Measurements from ENCODE around the gene MYO10. TPM values are rescaled to one million over a fixed set of nuclear protein-coding genes. Genes with fewer than 3 reads are reported as not detected.

MYO10 gene
- total RNA-seq, 2 experiments from 2014 or later: 0.03 to 1.7 TPM

GRCh38 chr5:16812911-16813310, 123.2 kb downstream of the MYO10 start:
- BruUV-seq (replicated peaks): no TSS peak
- Histone ChIP-seq H3K36me3 (ENCODE audit: insufficient read depth, low read length) (no peaks in the 10 kb centered on the region), H3K9me3 (ENCODE audit: low read length) (no peaks in the 10 kb centered on the region), H3K4me1 (ENCODE audit: insufficient read depth, low read length, poor library complexity, severe bottlenecking) (no peaks in the 10 kb centered on the region), H4K20me1 (ENCODE audit: insufficient read depth, low read length) (no peaks in the 10 kb centered on the region), H3K27ac (ENCODE audit: low read depth, low read length, poor library complexity, severe bottlenecking) (no peak overlapping the region), H3K79me2 (ENCODE audit: insufficient read depth, low read depth, low read length) (no peaks in the 10 kb centered on the region), H3K4me2 (ENCODE audit: low read length) (no peak overlapping the region), H3K9me2 (ENCODE audit: insufficient read depth, low read length) (no peaks in the 10 kb centered on the region), H3K4me3 (ENCODE audit: low read depth, low read length, poor library complexity, severe bottlenecking) (no peak overlapping the region), H2AFZ (ENCODE audit: low read length) (no peak overlapping the region)
- TF ChIP-seq EZH2phosphoT487 (IDR thresholded peaks at IDR 0.05; ENCODE audit: borderline replicate concordance, low read depth, low read length): no peak
- TF ChIP-seq, protein P1, sequence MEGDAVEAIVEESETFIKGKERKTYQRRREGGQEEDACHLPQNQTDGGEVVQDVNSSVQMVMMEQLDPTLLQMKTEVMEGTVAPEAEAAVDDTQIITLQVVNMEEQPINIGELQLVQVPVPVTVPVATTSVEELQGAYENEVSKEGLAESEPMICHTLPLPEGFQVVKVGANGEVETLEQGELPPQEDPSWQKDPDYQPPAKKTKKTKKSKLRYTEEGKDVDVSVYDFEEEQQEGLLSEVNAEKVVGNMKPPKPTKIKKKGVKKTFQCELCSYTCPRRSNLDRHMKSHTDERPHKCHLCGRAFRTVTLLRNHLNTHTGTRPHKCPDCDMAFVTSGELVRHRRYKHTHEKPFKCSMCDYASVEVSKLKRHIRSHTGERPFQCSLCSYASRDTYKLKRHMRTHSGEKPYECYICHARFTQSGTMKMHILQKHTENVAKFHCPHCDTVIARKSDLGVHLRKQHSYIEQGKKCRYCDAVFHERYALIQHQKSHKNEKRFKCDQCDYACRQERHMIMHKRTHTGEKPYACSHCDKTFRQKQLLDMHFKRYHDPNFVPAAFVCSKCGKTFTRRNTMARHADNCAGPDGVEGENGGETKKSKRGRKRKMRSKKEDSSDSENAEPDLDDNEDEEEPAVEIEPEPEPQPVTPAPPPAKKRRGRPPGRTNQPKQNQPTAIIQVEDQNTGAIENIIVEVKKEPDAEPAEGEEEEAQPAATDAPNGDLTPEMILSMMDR (conservative IDR thresholded peaks at IDR 0.05; ENCODE audit: low read length): no peak
- intact Hi-C loops (cut with micrococcal nuclease; ENCODE audit: unreplicated experiment): no loop called here
- CTCF ChIA-PET (ENCODE audit: unreplicated experiment): no interaction called here
- DNase-seq (ENCODE audit: low spot score): no peak
- POLR2A ChIA-PET: no interaction called here

DNA sequence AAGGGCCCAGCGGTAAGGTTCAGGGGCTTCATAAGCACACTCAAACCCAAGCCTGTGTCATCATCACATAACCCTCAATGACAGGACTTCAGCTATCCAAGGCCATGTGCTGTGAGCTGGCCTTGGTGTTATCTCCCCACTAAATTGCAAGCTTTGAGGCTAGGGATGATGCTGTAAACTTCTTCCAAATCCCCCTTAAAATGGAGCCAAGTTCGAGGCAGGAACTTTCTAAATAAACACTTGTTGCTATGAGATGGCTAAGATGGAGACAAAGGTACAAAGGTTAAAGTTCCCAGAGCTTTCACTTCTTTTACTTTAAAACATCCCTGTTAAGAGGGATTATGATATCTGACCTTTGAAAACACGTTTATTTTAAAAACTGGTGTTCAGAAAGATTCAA, 123.6 kb downstream of the MYO10 start:
- H3K4me2 ChIP-seq (ENCODE audit: low read length): no peak overlapping the region
- ChIA-PET POLR2A (no interaction called here), CTCF (ENCODE audit: unreplicated experiment) (no interaction called here)
- TF ChIP-seq EZH2phosphoT487 (IDR thresholded peaks at IDR 0.05; ENCODE audit: borderline replicate concordance, low read depth, low read length): no peak
- TF ChIP-seq, protein P1 (conservative IDR thresholded peaks at IDR 0.05; ENCODE audit: low read length): no peak
- no peaks in the 10 kb centered on the region for H3K9me3 ChIP-seq (ENCODE audit: low read length)
- no peak overlapping the region for H3K4me3 ChIP-seq (ENCODE audit: low read depth, low read length, poor library complexity, severe bottlenecking)
- intact Hi-C loops (cut with micrococcal nuclease; ENCODE audit: unreplicated experiment): no loop called here
- H3K79me2 ChIP-seq (ENCODE audit: insufficient read depth, low read depth, low read length): no peaks in the 10 kb centered on the region
- BruUV-seq (replicated peaks): no TSS peak
- H2AFZ ChIP-seq (ENCODE audit: low read length): no peak overlapping the region
- H4K20me1 ChIP-seq (ENCODE audit: insufficient read depth, low read length): no peaks in the 10 kb centered on the region
- H3K27ac ChIP-seq (ENCODE audit: low read depth, low read length, poor library complexity, severe bottlenecking): no peak overlapping the region
- H3K36me3 ChIP-seq (ENCODE audit: insufficient read depth, low read length): no peaks in the 10 kb centered on the region
- no peaks in the 10 kb centered on the region for H3K4me1 ChIP-seq (ENCODE audit: insufficient read depth, low read length, poor library complexity, severe bottlenecking)
- no peak for DNase-seq (ENCODE audit: low spot score)
- no peaks in the 10 kb centered on the region for H3K9me2 ChIP-seq (ENCODE audit: insufficient read depth, low read length)

- no peak overlapping the region for H3K4me2 ChIP-seq (ENCODE audit: low read length)
- no peak for DNase-seq (ENCODE audit: low spot score)
- no peak overlapping the region for H2AFZ ChIP-seq (ENCODE audit: low read length)
- H3K9me3 ChIP-seq (ENCODE audit: low read length): no peaks in the 10 kb centered on the region
- CTCF ChIA-PET (ENCODE audit: unreplicated experiment): no interaction called here
- intact Hi-C loops (cut with micrococcal nuclease; ENCODE audit: unreplicated experiment): no loop called here
- H3K4me3 ChIP-seq (ENCODE audit: low read depth, low read length, poor library complexity, severe bottlenecking): no peak overlapping the region
- no peaks in the 10 kb centered on the region for H3K36me3 ChIP-seq (ENCODE audit: insufficient read depth, low read length)
- H3K9me2 ChIP-seq (ENCODE audit: insufficient read depth, low read length): no peaks in the 10 kb centered on the region
- H3K4me1 ChIP-seq (ENCODE audit: insufficient read depth, low read length, poor library complexity, severe bottlenecking): no peaks in the 10 kb centered on the region
- H3K79me2 ChIP-seq (ENCODE audit: insufficient read depth, low read depth, low read length): no peaks in the 10 kb centered on the region
- BruUV-seq (replicated peaks): no TSS peak
- no peaks in the 10 kb centered on the region for H4K20me1 ChIP-seq (ENCODE audit: insufficient read depth, low read length)
- POLR2A ChIA-PET: interaction anchor here (0.6 kb wide), 1 partner anchor 247 kb away, joined by 3 read pairs; no protein-coding TSS in a partner anchor
- TF ChIP-seq, protein P1 (conservative IDR thresholded peaks at IDR 0.05; ENCODE audit: low read length): no peak
- no peak for TF ChIP-seq EZH2phosphoT487 (IDR thresholded peaks at IDR 0.05; ENCODE audit: borderline replicate concordance, low read depth, low read length)
- no peak overlapping the region for H3K27ac ChIP-seq (ENCODE audit: low read depth, low read length, poor library complexity, severe bottlenecking)
Measured at GRCh38 chr5:16810208-16810854, 125.8 kb downstream of the MYO10 start.

Data from OCI-LY7 (cell line).